HG03066 (cell line): ENCODE data around the gene MKRN2.

Experiments used
- ATAC-seq: cut with Tn5 transposase; IDR thresholded peaks from one replicate; pipeline ENCODE4 v1.9.1; 2021; ENCODE audit warnings: low read depth; ENCODE audit not compliant: unreplicated experiment

The MKRN2 gene

DNA sequence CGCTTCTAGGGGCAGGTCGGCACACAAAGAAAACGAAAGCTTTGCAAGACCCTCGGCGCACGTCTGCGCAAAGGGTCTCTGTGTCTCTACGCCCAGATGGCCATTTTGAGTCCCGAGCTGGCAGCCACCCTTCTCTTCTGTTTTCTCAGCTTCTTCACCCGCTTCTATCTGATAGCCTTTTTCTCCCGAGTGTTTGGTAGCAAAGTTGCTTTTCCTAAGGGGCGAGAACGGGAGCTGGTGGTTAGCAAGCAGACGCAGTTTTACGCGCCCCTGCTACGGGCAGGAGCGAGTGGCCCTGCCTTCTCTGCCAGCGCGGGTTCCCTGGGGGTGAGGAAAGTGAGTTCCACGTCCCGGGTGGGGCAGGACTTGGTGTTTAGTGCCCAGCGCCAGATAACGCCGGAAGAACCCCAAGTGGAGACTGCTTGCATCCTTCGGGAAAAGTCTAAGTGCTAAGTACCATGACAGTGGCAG is 2.9 kb upstream of the MKRN2 start:
- no peak for ATAC-seq

DNA sequence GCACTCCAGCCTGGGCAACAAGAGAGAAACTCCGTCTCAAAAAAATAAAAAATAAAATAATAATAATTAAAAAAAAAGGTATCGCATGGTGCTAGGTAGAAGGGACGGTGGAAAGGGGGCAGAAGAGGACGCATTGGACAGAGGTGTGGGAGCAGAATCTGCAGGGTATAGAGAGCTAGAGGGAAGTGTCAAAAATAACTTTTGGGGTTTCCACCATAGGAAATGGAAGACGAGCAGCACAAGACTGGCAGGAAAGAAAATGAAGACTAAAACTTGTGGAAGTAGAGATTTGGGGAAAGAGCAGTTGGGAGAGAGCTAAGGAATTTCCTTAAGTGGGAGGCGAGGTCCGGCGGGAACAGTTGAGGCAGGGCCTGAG is 585 bp upstream of the MKRN2 start:
- peak; percentile 11 for ATAC-seq

DNA sequence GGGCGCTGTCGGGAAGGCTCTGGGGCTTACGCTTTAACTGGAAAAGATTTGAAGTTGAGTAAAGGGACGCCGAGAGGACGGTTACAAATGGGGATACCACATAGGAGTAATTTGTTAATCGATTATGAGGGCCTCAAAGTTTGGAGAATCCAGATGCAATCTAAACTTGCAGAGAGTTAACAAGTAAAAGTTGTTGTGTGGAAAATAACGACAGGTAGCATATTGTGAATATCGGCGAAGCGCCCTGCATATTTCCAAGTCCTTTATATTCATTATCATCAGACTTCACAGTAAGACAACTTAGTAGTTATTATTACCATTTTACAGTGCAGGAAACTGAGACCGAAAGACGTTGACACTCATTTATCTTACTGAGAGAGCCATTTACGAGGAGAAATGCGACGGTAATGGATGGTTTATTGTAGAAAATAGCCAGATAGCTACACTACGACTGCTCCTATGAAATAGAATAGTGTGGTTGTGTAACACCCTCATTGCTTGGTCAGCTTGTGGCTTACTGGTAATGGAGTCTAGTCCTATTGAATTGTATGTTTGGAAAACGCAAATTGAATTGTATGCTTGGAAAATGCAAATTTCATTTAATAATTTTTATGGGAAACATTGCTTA is 700 bp downstream of the MKRN2 start:
- no peak for ATAC-seq

DNA sequence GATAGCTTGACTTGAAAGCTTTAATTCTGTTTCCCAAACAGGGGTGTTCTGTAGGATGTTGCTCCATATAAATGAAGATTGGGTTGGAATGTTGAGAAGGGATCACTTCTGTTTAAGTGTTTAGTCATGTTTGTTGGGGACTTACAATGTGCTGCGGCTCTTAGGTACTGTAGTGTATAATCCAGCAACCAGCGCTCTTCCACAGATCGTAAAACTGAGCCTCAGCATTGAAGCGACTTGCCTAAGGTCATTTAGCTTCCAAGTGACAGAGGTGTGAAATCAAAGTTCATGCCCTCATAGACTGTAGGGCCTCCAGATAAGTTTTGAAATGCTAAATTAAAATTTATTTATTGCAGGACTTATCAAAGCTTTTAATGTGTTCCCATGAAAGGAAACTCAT is 1.8 kb downstream of the MKRN2 start:
- no peak for ATAC-seq

DNA sequence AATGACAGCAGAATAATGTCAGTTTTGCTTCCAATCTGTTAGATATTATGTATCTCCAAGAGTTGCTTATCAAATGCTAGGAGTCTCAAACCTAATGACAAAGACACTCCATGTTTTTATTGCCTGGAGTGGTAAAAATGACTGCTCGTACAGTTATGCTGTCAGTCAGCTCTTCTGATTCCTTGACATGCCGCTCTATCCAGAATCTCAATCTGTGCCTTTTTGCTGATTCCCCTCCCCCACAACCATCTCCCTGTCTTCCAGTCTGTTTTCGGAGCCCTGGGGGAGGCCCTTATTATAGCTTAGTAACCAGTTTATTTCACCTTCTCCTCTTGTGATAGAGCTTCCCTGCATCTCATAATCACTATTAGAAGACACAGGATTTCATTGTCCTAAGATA is 2.6 kb downstream of the MKRN2 start:
- no peak for ATAC-seq

DNA sequence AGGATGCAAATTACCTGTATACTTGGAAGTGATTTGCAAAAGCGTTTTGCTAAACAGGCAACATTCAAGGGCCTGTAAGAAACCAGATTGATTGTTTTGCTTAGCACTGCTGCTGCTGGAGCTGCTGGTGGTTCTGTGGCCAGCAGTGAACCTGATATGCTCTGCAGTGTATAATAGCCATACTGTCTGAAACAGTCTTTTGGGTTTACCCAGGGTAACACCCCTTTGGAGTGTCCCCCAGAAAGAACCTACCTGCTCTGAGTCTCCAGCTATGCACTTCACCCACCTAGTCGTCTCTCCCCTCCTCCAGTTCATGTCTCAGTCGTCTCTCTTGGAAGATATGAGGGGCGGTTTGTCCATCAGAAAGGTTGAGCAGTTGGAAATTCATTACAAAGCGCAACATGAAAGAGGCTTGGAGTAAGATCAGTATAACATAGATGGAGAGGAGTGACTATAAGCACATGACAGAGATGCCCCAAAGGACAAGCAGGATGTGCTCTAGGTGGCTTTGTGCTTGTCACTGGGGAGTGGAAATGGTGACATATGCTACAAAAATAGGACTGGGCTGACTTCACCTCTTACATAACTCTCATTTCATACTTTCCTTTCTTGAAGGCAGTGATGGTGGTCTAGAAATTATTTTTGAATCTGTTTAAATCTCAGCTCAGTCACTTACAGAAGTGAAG is 3.8 kb downstream of the MKRN2 start:
- ATAC-seq = no peak

DNA sequence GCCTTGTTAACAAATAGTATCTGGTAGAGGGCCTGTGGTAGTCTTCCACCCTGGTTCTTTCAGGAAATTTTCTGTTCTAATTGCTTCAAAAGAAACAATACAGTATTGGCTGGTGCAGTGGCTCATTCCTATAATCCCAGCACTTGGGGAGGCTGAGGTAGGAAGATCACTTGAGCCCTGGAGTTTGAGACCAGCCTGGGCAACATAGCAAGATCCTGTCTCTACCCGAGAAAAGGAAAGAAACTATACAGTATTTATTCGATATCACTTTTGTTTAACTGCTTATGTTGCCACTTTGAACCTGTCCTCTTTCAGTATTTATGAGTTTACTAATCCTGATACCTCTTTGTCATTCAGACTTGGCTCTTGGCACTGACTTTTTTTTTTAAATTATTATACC is 4.5 kb downstream of the MKRN2 start:
- no peak for ATAC-seq

DNA sequence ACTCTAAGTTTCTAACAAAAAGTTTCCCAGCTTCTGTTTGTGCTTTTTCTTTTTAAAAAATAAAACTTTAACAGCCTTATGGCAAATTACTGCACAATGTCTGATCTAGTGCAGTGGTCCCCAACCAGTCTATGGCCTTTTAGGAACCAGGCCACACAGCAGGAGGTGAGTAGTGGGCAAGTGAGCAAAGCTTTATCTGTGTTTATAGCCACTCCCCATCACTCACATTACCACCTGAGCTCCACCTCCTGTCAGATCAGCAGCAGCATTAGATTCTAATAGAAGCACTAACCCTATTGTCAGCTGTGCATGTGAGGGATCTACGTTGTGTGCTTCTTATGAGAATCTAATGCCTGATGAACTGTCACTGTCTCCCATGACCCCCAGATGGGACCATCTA is 5.6 kb downstream of the MKRN2 start:
- ATAC-seq = no peak

DNA sequence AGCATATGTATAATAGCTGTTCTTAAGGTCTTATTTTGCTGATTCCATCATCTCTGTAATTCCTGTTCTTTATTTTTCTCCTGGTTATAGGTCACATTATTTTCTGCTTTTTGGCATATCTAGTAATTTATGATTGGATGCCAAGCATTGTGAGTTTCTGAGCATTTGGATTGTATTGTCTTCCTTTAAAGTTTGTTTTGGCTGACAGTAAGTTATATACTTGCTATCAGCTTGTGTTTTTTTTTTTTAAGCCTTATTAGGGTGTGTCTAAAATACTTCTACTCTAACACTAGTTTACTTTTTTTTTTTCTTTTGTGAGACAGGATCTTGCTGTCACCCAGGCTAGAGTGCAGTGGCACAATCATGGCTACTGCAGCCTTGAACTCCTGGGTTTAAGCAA is 10.1 kb downstream of the MKRN2 start:
- no peak for ATAC-seq

DNA sequence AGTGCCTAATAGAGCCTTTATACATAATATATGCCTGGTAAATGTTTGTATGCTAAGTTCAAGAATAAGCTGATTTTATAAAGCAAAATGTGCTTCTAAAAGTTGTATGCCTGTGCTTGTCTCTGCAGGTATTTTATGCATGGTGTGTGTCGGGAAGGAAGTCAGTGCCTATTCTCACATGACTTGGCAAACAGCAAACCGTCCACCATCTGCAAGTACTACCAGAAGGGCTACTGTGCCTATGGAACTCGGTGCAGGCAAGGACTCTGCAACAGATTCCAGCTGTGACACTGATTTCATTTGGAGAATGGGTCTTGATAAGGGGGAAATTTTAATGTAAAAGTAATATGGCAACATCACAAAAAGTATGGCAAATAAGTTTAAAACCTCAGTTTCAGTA is 11.9 kb downstream of the MKRN2 start:
- no peak for ATAC-seq

DNA sequence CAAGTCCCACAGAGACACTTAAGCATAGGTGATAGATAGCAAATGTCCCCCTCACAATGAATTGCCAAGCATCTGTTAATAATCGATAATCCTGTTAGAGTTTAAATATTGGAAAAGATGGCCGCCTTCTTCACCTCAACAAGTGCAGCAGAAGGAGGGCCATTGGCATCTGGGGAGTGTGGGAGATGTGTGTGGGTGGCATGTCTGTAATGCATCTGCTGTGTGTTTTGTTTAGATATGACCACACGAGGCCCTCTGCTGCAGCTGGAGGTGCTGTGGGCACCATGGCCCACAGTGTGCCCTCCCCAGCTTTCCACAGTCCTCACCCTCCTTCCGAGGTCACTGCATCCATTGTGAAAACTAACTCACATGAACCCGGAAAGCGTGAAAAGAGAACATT is 12.9 kb downstream of the MKRN2 start:
- ATAC-seq = no peak

DNA sequence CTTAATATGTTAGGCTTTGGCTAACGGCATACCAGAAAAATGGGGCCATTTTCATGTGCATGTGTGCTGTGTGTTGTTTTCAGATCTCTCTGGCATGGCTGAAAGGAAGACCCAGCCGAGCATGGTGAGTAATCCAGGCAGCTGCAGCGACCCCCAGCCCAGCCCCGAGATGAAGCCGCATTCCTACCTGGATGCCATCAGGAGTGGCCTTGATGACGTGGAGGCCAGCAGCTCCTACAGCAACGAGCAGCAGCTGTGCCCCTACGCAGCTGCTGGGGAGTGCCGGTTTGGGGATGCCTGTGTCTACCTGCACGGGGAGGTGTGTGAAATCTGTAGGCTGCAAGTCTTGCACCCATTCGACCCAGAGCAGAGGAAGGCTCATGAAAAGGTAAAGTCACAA is 15.1 kb downstream of the MKRN2 start:
- ATAC-seq = no peak

DNA sequence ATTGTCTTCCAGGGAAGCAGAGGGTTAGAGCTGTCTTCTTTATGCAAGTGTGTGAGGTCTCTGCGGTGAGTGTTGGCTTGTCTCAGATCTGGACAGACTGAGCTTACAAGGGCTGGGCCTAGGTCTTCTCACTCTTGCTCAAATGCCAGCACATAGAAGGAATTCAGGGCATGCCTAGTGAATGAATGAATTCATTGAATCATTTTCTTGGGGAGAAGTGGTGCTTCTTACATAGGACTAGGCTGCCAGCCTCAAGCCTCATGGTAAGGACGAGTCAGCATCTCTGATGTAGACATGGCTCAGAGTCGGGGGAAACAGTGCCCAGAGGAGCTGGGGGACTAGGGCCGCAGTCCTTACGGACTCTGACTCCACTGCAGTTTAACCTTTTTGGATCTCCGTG is 17.2 kb downstream of the MKRN2 start:
- no peak for ATAC-seq

DNA sequence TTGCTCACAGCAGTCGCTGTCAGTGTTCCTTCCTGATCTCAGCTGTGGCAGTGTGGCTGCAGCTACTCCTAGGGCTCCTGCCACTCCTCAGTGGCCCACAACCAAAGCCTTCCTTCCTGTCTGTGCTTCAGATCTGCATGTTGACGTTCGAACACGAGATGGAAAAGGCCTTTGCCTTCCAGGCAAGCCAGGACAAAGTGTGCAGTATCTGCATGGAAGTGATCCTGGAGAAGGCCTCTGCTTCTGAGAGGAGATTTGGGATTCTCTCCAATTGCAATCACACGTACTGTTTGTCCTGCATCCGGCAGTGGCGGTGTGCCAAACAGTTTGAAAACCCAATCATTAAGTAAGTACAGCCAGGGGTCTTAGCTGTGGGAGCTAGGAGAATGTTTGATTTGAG is 17.8 kb downstream of the MKRN2 start:
- ATAC-seq = no peak

DNA sequence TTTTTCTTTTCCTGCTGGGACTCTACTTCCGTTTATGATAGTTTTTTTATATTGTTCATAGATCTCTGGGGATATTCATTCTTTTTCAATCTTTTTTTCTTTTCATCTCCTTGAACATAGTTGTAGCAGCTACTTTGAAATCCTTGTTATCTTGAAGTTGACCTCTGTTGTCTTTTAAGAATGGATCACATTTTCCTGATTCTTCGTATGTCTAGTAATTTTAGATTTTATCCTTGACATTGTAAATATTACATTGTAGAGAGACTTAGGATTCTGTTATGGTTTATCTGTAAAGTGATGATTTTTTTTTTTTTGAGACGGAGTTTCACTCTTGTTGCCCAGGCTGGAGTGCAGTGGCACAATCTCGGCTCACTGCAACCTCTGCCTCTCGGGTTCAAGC is 20.5 kb downstream of the MKRN2 start:
- ATAC-seq = no peak

DNA sequence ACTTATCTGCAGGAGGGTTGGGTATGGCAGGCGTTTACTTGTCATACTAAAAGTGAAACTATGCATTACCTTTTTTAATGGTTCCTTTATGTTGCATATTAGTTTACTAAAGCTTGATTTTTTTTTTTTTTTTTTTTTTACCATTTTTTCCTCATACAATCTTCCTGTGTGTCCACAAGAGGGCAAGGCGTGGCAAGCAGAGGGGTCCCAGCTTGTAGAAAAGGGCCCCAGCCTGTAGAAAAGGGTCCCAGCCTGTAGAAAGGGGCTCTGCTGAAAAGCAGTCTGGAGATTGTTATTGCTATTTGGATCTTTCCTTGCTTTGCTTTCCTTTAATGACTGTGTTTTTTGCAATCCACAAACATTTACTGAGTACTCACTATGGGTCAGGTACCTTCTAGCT is 21.9 kb downstream of the MKRN2 start:
- no peak for ATAC-seq

DNA sequence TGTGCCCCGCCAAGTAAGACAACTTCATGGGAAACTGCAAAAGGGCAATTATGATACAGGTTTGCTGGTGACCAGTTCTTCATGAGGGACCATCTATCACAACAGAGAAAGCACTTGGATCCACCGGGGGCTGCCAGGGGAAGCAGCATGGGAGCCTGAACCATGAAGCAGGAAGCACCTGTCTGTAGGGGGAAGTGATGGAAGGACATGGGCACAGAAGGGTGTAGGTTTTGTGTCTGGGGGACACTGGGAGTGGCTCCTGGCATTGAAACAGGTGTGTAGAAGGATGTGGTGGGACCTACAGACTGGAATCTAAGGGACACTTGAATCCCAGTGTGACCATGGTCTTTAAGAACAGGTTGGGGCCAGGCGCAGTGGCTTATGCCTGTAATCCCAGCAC is 22.6 kb downstream of the MKRN2 start:
- ATAC-seq = no peak

DNA sequence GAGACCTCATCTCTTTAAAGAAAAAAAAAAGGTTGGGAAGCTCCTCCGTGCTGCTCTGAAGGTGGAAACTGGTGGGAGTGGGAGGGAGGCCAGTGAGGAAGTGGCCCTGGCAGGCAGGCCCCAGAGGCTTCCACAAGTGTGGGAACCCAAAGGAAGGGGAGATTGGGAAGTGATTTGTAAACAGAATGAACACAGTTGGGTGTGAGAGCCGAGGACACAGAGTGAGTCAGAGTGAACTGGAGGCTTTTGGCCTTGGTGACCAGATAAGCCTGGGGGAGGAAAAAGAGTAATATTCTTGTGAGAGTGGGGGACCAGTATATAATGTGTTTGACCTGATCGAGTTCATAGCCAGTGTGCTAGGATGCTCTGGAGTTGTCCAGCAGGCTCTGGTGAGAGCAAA is 23.0 kb downstream of the MKRN2 start:
- ATAC-seq = no peak

DNA sequence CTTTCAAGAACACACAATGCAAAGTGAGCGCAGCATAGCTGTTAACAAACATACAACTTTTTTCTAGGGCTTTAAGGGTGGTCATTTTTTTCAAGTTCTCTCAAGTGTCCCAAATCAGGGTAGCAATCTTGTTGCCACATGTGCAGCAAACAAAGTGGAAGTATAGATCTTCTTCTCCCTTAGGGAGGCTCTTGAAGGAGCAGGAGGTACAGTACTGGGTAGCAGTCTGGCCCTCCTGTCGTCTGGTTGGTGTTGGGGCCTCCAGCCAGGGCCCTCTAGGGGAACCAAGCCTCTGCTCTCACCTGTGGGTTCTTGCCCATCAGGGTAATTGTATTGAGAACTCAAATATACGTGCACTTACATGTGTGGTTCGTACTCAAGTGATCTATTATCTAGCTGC is 25.8 kb downstream of the MKRN2 start:
- no peak for ATAC-seq

DNA sequence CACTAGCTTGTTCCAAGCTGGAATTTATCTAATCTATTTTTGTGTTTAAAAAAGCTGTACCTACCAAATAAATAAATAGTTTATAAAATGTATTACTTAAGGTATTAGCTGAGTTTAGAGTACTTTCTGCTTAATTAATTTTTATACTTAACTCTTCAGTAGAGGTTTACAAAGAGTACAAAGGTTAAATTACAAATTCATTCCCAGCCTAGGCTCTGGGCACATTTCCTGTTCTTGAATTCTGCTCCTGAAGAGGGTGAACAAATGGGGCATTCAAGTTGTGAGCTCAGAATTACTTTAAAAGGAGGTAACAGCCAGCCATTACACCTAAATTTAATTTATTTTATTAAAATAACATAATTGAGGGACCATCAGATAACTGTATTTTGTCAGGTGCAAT is 26.4 kb downstream of the MKRN2 start:
- ATAC-seq = no peak

DNA sequence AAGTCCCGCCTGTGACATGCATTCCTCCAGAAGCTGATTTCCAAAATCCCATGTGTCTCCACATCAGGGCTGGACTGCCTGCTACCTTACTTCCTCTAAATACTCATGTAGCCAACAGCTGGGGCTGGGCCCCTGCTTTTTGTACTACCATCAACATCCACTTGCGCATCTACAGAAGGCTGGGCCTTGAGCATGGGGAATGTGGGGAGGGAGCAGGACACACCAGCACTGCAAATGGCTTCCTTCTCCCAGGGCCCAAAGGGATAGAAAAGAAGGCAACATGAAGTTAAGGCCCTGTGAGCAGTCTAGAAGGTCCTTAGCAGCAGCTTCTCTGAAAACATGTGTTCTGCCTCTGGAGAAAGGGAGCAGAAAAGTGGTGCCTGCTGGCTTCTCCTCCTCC is 27.2 kb downstream of the MKRN2 start:
- no peak for ATAC-seq

DNA sequence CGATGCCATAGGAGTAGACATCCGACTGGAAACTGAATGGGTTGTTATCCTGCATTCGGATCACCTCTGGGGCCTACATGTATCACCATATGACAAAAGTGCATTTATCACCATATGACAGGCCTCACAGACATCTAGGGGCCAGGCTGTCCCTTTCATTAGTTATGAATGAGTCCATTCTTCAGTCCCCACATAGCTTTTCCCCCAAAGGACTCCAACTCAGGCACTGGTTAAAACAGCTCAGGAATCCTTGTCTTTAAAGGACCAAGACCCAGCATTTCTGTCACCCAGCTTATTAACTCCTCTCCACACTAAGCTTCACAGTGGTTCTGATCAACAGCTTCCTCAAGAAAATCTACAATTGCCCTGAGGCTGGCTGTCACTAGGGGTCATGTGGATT is 28.3 kb downstream of the MKRN2 start:
- no peak for ATAC-seq

DNA sequence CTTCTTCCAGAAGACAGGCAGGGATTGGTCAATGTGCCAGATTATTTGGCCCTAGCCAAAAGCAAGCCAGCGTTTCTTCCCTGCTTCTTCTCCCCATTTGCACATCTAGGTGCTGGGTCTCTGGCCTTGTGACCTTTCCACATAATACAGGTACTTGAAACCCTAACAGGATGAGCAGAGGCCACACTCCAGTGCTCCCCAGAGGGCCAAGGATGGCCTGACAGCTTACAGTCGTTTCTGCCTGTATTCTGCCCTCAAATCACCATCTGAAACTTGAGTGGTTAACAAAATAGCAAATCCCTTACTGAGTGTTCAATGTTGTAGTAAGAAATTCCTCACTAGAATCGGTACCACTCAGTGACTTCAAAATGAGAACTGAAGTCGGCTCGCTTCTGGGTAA is 29.1 kb downstream of the MKRN2 start:
- no peak for ATAC-seq
